ENCODE data around the gene SPATA2.

- no peak for TF ChIP-seq CTCF (IDR thresholded peaks at IDR 0.05)
- TF ChIP-seq EZH2 (IDR thresholded peaks at IDR 0.05): no peak
Measured at GRCh38 chr20:49929142-49929494, 13.8 kb upstream of the SPATA2 start.
